ENCODE data around the gene F10.
A peak's percentile ranks its signal among the peaks of the same experiment; 100 is the strongest.
"Not testable (repeated sequence)": the region's sequence is repeated elsewhere in the genome, so short reads cannot be mapped to it uniquely, and the experiment has no call there.

The F10 gene

DNA sequence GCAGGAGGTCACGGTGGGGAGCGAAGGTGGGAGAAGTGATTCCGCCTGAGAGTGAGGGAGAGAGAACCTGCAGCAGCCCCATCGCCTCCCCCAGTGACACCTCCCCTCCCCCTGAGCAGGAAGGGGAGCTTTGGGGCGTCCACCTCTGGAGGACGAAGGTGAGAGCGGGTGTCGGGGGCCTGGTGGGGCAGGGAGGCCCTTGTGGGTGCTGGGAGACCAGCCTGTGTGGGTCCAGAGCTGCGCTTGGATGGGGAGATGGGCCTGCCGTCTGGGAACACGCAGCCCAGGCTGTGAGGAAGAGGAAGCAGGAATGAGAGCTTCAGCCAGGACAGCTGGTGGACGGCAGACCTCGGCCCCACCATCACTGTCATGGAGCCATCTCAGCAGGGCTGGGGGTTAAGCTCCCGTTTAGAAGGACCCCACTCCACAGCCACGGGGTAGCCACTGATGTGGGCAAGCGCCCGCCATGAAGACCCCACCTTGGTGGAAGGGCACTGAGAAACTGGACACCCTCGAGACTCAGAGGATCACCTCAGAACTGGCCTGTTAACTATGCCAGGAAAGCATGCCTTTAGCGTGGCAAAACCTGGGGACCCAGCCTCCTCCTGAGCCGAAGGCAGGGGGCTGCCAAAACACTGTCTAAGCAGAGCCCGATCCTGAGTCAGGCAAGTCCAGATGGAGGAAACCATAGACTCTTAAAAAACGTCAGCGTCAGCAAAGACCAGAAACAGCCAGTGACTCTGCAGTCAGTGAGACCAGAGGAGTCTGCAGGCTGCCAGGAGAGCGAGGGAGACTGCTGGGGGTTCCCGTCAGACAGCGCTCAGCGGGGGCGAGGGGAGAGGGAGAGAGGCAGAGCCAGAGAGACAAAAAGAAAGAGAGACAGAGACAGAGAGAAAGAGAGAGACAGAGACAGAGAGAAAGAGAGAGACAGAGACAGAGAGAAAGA lies 29.4 kb downstream of the F10 start:
- DNase-seq (ENCODE audit: low read depth in 1 of 2, low spot score in 1 of 2) = no peak

DNA sequence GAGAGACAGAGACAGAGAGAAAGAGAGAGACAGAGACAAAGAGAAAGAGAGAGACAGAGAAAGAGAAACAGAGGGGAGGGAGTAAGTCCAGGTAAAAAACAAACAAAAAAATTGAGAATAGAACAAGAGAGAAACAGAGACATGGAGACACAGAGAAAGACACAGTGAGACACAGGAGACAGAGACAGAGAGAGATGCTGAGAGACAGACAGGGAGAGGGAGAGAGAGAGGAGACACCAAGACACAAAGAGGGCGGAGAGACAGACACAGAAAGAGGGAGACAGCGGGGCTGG lies 30.0 kb downstream of the F10 start:
- no peak for DNase-seq (ENCODE audit: low read depth in 1 of 2, low spot score in 1 of 2)

DNA sequence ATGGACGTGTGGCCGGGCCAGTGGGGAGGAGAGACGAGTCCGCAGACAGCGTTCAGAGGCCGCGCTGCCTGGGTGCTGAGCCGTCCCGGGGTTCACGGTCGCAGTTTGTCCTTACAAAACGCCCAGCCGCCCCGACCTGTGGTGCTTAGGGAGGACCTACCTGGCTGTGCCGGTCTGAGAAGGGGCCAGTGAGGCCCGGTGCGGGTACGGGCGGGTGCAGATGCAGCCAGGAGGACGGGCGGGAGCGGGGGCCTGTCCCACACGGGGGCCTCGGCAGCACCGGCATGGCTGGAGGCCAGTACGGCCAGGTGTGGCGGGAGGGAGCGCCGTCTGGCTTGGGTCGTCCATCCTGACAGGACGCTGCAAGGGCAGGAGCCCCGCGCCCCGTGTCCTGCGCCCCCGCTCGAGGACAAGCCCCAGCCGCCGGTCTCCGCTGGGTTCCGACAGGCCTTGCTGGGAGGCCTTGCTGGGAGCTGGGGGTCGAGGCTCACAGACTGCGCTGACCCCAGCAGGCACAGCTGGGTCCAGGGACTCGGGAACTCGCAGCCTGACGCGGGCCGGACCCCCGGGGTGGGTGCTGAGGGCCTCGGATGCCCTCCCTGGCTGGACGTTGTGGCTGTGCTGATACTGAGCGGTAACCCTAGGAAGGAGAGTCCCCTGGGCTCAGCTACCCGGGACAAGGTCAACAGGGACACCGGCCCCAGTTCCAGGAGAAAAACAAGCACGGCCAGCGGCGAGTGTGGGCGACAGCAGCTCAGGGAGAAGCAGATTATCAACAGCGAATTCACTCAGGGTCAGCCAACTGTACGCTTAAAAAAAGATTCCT lies 30.6 kb downstream of the F10 start:
- DNase-seq (ENCODE audit: low read depth in 1 of 2, low spot score in 1 of 2) = no peak

DNA sequence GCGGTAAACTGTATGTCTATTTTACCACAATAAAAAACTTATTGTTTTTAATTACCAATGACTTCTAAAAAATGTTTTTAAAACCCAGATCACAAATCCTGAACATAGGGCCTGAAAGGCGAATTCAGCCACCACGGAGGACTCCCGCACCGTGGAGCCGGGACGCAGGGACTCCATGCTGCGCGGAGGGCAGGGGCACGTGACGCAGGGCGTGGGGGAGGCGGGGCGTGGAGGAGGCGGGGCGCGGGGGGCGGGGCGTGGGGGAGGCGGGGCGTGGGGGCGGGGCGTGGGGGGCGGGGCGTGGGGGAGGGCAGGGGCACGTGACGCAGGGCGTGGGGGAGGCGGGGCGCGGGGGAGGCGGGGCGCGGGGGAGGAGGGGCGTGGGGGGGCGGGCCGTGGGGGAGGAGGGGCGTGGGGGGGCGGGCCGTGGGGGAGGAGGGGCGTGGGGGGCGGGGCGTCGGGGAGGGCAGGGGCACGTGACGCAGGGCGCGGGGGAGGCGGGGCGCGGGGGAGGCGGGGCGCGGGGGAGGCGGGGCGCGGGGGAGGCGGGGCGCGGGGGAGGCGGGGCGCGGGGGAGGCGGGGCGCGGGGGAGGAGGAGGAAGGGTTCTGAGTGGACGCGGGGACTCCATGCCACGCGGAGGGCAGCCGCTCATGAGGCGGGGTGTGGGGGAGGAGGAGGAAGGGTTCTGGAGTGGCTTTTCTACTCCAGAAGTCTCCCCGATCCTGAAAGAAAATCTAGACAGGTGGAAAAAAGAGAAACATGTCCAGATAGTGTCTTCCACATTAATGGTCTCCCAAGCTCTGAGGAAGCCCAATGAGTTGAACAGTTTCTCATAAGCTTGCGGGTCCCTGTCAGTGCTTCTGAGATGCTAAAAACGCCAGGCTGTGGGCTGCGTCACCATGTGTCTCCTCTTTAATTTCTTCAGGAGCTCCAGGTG lies 31.5 kb downstream of the F10 start:
- peak; percentile 65 to 70 for DNase-seq (ENCODE audit: low read depth in 1 of 2, low spot score in 1 of 2)

DNA sequence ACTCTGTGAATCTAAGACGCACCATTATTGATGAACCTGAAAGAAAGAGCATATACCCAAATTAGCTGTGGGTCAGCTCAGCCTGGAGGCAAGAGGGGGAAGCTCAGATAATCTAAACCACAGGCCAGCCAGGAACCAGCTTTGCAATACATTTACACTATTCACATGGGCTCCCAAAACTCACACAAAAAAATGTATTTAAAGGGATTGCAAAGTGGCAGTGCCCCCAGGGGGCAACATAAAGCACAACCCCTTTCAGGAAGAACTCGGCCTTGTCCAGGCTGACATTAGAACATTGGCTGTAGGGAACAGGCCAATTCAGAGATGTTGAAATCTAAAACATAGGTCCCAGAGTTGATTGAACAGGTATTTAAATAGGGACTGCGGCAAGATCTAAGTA lies 32.6 kb downstream of the F10 start:
- no peak for DNase-seq (ENCODE audit: low read depth in 1 of 2, low spot score in 1 of 2)

DNA sequence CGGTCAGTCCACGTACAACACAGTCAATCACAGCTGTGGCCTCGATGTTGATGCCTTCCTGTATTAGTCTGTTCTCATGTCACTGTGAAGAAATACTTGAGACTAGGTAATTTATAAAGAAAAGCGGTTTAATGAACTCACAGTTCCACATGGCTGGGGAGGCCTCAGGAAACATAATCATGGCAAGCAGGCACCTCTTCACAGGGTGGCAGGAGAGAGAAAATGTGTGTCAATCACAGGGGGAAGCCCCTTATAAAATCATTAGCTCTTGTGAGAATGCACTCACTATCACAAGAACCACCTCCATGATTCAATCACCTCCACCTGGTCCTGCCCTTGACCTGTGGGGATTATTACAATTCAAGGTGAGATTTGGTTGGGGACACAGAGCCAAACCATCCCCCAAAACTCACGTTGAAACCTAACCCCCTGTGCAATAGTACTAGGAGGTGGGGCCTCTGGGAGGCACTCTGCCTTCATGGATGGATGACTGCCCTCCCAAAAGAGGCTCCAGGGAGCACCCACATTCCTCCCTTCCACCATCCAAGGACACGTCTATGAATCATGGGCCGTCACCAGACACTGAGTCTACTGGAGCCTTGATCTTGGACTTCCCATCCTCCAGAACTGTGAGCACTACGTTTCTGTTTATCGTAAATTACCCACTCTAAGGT lies 33.5 kb downstream of the F10 start:
- no peak for DNase-seq (ENCODE audit: low read depth in 1 of 2, low spot score in 1 of 2)

DNA sequence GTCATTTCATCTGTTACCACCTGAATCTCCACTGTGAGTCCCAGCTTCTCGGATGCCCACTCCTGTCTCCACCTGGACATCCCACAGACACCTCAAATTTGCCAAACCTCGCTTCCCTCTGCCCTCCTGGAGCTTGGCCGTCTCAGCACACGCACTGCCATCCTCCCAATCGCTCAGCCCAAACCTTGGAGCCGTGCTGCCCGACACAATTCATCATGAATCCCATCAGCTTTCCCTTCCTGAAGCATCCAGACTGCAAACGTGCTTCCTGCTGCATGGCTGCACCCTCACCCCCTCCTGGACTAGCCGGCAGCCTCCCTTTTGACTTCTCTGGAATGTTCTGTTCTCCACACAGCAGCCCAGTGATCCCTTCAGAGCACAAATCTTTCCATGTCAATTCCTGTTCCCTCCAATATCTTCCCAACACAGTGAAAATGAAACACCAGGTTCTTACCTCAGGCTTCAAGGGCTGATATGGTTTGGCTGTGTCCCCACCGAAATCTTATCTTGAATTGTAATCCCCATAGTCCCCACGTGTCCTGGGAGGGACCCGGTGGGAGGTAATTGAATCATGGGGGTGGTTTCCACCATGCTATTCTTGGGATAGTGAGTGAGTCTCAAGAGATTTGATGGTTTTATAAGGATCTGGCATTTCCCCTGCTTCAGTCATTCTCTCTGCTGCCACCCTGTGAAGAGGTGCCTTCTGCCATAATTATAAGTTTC lies 34.8 kb downstream of the F10 start:
- no peak for DNase-seq (ENCODE audit: low read depth in 1 of 2, low spot score in 1 of 2)

DNA sequence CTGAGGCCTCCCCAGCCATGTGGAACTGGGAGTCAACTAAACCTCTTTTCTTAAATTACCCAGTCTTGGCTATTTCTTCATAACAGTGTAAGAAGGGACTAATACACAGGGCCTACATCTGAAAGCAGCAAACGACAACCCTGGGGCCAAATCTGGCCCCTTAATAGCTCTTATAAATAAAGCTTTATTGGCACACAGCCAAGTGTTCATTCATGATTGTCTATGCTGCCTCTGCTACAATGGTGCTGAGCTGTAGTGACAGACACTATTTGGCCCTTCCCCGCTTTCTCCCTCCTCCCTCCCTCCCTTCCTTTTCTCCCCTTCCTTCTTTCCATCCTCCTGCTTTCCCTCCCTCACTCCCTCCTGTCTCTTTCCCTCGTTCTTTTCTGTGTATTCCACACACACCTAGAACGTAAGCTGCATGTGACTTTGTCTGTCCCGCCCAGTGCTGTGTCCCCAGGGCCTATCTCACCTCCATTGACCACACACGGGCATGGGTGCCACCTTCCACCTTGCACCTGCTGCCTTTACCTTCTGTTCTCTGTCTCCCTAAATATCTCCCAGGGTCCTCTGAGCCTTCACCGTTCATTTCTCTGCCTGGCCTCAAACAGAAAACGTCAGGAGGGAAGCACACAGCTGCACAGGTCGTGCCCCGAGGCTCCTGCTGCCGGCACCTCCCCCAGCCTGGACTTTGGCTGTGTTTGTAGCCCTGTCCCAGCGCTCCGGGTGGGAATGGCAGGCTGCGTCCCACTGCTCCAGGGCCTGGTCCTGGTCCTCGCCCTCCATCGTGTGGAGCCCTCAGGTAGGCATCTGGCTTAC lies 35.5 kb downstream of the F10 start, which contains the start of gene PROZ:
Gene PROZ (plus strand): TSS at position 720 of the 819 bp plus-strand sequence. CDS start 13 bp downstream, at position 733.
- no peak for DNase-seq (ENCODE audit: low read depth in 1 of 2, low spot score in 1 of 2)

DNA sequence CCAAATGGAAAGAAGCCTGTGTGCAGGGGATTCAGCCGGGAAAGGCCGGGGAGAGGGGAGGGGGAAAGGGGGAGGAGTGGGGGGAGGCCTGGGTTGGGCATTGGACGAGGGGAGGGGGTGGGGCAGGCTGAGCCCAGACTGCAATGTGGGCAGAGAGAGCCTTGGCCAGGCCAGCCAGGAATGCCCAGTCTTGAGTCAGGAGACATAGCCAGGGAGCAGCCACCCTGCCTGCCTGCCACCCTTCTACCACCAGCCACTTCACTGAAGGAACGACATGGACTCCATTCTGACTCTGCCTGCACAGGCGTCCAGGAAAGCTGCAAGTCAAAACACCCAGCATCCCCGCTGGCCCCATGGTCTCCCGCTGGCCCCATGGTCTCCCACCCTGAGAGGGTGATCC lies 36.3 kb downstream of the F10 start:
- DNase-seq (ENCODE audit: low read depth in 1 of 2, low spot score in 1 of 2) = no peak

DNA sequence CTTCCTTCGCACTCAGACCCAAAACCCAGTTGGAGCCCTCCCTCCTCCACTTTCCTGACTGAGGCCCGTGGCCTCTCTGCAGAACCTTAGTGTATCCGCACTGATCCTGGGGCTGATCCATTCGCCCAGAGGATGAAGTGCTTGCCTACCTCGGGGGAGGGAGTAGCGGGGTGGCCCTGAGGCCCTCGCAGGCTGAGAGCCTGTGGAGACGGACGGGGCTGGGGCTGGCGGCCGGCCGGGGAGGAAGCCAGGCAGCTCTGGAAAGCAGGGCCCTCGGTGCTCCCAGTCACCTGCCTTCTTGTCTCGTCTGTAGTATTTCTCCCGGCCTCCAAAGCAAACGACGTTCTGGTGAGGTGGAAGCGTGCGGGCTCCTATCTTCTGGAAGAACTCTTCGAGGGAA lies 37.1 kb downstream of the F10 start:
- no peak for DNase-seq (ENCODE audit: low read depth in 1 of 2, low spot score in 1 of 2)

DNA sequence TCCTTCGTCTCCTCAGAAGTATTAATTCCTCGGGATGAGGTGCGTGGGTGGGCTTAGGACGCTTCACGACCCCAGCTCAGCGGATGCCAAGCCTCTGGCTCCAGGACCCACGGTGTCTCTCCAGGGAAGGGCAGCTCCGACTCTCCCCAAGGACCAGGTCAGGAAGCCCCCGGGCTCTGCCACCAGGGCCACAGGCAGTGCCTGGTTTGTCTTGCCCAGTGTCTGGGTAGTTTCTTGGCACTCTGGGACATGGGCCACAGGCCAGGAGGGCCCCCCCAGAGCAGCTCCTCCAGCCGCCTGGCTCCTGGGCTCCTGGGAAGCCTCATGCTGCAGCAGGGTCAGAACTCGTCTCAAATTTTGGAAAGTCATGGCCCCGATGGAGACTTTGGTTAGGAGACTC lies 38.4 kb downstream of the F10 start:
- no peak for DNase-seq (ENCODE audit: low read depth in 1 of 2, low spot score in 1 of 2)

DNA sequence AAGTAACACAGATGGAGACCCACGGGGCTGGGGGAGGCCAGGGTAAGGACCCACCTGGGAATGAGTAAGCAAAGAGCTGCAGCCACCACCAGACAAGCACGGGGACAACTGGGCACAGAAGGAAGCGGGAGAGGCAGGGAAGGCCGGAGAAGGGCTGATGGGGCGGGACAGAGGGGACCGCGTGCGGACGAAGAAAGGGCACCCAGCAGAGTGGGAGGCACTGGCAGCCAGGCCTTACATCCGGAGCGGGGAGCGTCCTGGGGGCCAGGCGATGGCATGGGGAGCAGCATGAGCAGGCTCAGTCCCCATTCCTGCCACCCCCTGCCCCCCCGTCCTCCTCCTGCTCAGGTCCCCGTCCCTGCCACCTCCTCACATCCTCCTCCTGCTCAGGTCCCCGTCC lies 38.8 kb downstream of the F10 start:
- DNase-seq (ENCODE audit: low read depth in 1 of 2, low spot score in 1 of 2) = no peak

DNA sequence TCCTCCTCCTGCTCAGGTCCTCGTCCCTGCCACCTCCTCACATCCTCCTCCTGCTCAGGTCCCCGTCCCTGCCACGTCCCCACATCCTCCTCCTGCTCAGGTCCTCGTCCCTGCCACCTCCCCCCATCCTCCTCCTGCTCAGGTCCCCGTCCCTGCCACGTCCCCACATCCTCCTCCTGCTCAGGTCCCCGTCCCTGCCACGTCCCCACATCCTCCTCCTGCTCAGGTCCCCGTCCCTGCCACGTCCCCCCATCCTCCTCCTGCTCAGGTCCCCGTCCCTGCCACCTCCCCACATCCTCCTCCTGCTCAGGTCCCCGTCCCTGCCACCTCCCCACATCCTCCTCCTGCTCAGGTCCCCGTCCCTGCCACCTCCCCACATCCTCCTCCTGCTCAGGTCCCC lies 39.4 kb downstream of the F10 start:
- DNase-seq (ENCODE audit: low read depth in 1 of 2, low spot score in 1 of 2) = not testable (repeated sequence)

DNA sequence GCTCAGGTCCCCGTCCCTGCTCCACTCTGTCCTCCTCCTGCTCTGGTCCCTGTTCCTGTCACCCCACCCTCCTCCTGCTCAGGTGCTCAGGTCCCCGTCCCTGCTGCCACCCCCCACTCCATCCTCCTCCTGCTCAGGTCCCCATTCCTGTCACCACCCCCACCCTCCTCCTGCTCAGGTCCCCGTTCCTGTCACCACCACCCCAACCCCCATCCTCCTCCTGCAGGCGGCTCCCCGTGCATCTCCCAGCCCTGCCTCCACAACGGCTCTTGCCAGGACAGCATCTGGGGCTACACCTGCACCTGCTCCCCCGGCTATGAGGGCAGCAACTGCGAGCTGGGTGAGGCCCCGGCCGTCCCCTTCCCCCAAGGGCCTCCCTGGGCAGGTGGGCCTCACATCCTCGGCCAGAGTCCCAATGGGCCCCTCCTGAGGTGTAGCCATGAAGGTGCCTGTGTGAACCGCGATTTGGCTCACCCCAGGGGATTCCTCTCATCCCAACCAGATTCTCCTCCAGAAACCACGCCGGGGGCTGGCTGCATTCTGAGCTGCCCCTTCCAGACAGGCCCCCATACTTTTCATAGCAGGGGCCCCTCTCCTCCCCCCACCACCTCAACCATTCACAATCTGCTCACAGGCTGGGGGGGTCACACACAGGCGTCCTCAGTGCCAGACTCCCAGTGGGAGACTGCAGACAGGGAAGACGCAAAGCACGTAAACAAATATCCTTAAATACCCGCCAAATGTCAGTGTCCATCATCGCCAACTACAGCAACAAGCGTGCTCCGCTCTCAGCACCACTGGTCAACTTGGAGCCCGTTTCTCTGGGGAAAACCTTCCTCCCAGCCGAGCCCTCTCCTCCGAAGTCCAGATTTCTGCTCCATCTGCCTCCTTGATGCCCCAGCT lies 40.4 kb downstream of the F10 start:
- DNase-seq (ENCODE audit: low read depth in 1 of 2, low spot score in 1 of 2) = no peak

DNA sequence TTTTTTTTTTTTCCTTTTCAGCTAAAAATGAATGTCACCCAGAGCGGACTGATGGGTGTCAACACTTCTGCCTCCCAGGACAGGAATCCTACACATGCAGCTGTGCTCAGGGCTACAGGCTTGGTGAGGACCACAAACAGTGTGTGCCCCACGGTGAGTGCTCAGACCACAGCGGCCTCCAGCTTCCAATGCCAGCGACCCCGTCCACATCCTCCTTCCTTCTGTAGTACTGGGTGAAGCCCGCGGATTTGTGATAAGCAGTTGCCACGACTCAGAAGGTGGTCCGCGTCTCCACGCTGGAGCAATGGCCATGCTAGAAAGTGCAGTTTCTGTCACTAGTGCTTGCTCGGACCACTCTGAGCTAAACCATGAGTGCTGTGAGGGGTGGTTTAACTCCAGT lies 41.9 kb downstream of the F10 start:
- no peak for DNase-seq (ENCODE audit: low read depth in 1 of 2, low spot score in 1 of 2)

DNA sequence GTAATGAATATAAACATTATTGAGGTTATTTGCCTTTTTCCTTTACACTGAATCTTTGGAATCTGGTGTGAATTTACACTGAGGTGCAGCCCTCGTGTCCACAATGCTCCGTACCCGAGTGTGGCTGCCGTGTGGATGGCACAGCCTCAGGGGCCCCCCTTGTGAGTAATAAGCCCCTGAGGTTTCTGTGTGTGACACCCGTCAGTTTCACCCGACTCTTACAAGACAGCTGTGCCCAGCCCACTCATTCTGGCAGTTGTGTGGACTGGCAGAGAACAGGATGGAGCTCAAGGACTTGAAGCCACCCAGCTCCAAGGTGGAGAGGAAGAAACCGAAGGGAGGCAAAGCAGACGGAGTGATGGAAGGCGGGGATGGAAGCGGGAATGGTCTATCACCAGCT lies 43.7 kb downstream of the F10 start:
- no peak for DNase-seq (ENCODE audit: low read depth in 1 of 2, low spot score in 1 of 2)

DNA sequence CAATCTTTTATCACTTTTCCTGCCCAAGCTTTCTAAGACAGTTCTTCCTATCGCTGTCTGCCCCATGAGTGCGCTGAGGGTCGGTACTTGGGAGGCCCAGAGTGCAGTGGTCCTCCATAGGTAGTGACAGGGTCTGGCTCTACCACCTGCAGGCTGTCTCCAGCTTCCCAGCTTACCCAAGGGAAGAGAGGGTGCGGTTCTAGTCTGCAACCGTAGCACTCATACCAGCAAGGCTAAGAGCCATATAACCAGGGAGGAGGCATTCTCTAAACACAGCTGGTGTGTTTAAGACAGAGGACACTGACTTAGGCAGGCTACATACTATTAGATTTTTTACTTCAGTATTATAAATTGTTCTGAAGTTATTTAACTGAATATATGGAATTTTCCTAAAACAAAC lies 44.1 kb downstream of the F10 start:
- DNase-seq (ENCODE audit: low read depth in 1 of 2, low spot score in 1 of 2) = no peak

DNA sequence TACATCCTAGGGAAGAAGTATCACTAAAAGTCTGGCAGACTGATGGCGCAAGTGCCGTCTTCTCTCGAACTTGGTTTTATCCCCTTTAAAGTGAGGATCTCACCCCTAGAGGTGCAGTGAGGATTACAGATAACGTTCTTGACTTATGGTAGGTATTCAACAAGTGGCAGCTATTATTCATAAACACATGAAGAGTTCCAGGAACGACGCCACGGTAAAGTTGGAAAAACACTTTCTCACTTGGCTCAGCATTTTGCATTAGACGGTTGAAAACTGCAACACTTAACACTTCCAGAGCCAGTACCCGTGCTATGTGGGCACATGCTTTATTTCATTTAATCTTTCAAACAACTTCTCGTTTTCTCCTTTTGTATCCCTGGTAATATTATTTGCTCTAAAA lies 44.6 kb downstream of the F10 start:
- no peak for DNase-seq (ENCODE audit: low read depth in 1 of 2, low spot score in 1 of 2)
